H9 (cell line): ENCODE data around the gene AIFM3. TPM values are rescaled to one million over a fixed set of nuclear protein-coding genes. Genes with fewer than 3 reads are reported as not detected.

ENCODE experiments used
- DNase-seq: peaks from one replicate; pipeline ENCODE4 v3.0.0-alpha.2; 2017
- H2AFZ ChIP-seq: one replicate; pipeline ENCODE4 v1.6.1; 2013; ENCODE audit warnings: mild to moderate bottlenecking, low read length, control low read depth, moderate library complexity
- H2AK5ac ChIP-seq: 2 replicates; pipeline ENCODE4 v1.6.1; 2013; ENCODE audit warnings: low read length, control low read depth, mixed read lengths; ENCODE audit not compliant: insufficient read length
- H2BK120ac ChIP-seq: one replicate; pipeline ENCODE4 v1.6.1; 2013; ENCODE audit warnings: low read depth, mild to moderate bottlenecking, low read length, control low read depth, inconsistent platforms; ENCODE audit not compliant: poor library complexity, severe bottlenecking
- H2BK12ac ChIP-seq: 2 replicates; pipeline ENCODE4 v1.6.1; 2013; ENCODE audit warnings: low read length, control low read depth, mixed read lengths, low read depth; ENCODE audit not compliant: insufficient read length
- H2BK15ac ChIP-seq: 2 replicates; pipeline ENCODE4 v1.6.1; 2013; ENCODE audit warnings: low read depth, low read length, control low read depth
- H2BK20ac ChIP-seq: one replicate; pipeline ENCODE4 v1.6.1; 2013; ENCODE audit warnings: low read depth, mild to moderate bottlenecking, low read length, control low read depth, inconsistent platforms; ENCODE audit not compliant: poor library complexity, severe bottlenecking
- H2BK5ac ChIP-seq: 2 replicates; pipeline ENCODE4 v1.6.1; 2013; ENCODE audit warnings: low read length, control low read depth, mixed read lengths; ENCODE audit not compliant: insufficient read length
- H3K14ac ChIP-seq: 2 replicates; pipeline ENCODE4 v1.6.1; 2013; ENCODE audit warnings: low read length, control low read depth; ENCODE audit not compliant: insufficient read depth
- H3K18ac ChIP-seq: 2 replicates; pipeline ENCODE4 v1.6.1; 2013; ENCODE audit warnings: low read depth, mild to moderate bottlenecking, mixed read lengths, low read length, control low read depth; ENCODE audit not compliant: insufficient read length
- H3K23ac ChIP-seq: 2 replicates; pipeline ENCODE4 v1.6.1; 2013; ENCODE audit warnings: low read length, control low read depth, mixed read lengths, low read depth; ENCODE audit not compliant: insufficient read length
- H3K23me2 ChIP-seq: 2 replicates; pipeline ENCODE4 v1.6.1; 2013; ENCODE audit warnings: low read depth, mild to moderate bottlenecking, mixed read lengths, low read length, control low read depth; ENCODE audit not compliant: insufficient read length, poor library complexity, severe bottlenecking
- H3K27ac ChIP-seq: 2 replicates; pipeline ENCODE4 v1.5.1; 2013; ENCODE audit warnings: low read length, control low read depth, mixed read lengths, low read depth; ENCODE audit not compliant: insufficient read length
- H3K27me3 ChIP-seq: 2 replicates; pipeline ENCODE4 v1.6.1; 2013; ENCODE audit warnings: low read length, control low read depth, inconsistent platforms; ENCODE audit not compliant: insufficient read depth
- H3K4ac ChIP-seq: 2 replicates; pipeline ENCODE4 v1.6.1; 2013; ENCODE audit warnings: low read depth, mild to moderate bottlenecking, control low read depth, inconsistent platforms, low read length, moderate library complexity
- H3K4me1 ChIP-seq: 2 replicates; pipeline ENCODE4 v1.6.1; 2013; ENCODE audit warnings: low read length, control low read depth, inconsistent platforms; ENCODE audit not compliant: insufficient read depth
- H3K4me2 ChIP-seq: 2 replicates; pipeline ENCODE4 v1.6.1; 2013; ENCODE audit warnings: low read length, control low read depth, mixed read lengths; ENCODE audit not compliant: insufficient read length, insufficient read depth
- H3K56ac ChIP-seq: 2 replicates; pipeline ENCODE4 v1.6.1; 2013; ENCODE audit warnings: low read depth, mild to moderate bottlenecking, mixed read lengths, low read length, control low read depth; ENCODE audit not compliant: insufficient read length
- H3K79me1 ChIP-seq: 2 replicates; pipeline ENCODE4 v1.6.1; 2013; ENCODE audit warnings: low read depth, mild to moderate bottlenecking, moderate library complexity, low read length, control low read depth, inconsistent platforms; ENCODE audit not compliant: insufficient read depth, poor library complexity, severe bottlenecking
- H3K79me2 ChIP-seq: 2 replicates; pipeline ENCODE4 v1.6.1; 2013; ENCODE audit warnings: low read length, control low read depth, inconsistent platforms; ENCODE audit not compliant: insufficient read depth
- H3K9ac ChIP-seq: 2 replicates; pipeline ENCODE4 v1.6.1; 2013; ENCODE audit warnings: low read length, control low read depth, mixed read lengths; ENCODE audit not compliant: insufficient read length; ENCODE audit errors: extremely low read depth
- H3K9me3 ChIP-seq: one replicate; pipeline ENCODE4 v1.6.1; 2013; ENCODE audit warnings: low read depth, low read length, inconsistent platforms; ENCODE audit not compliant: control insufficient read depth
- H3T11ph ChIP-seq: one replicate; pipeline ENCODE4 v1.6.1; 2013; ENCODE audit warnings: mild to moderate bottlenecking, low read length, control low read depth, inconsistent platforms
- H4K20me1 ChIP-seq: one replicate; pipeline ENCODE4 v1.6.1; 2013; ENCODE audit not compliant: control insufficient read depth, insufficient read length, insufficient read depth
- H4K5ac ChIP-seq: 2 replicates; pipeline ENCODE4 v1.6.1; 2013; ENCODE audit warnings: low read depth, mild to moderate bottlenecking, mixed read lengths, low read length, control low read depth; ENCODE audit not compliant: insufficient read length
- H4K8ac ChIP-seq: replicated peaks from 2 replicates; pipeline ENCODE4 v1.6.1; 2013; ENCODE audit warnings: low read length, control low read depth, mixed read lengths, low read depth; ENCODE audit not compliant: insufficient read length
- H4K91ac ChIP-seq: 2 replicates; pipeline ENCODE4 v1.6.1; 2013; ENCODE audit warnings: low read depth, mild to moderate bottlenecking, moderate library complexity, mixed read lengths, low read length, control low read depth; ENCODE audit not compliant: insufficient read length
- H3K27ac Mint-ChIP-seq, 3 experiments: 2 replicates in 2 of 3; 3 replicates in 1 of 3; pipeline ENCODE4 v1.8.0; 2020 to 2021; ENCODE audit warnings: mixed read lengths in 3 of 3, mild to moderate bottlenecking in 1 of 3, moderate library complexity in 1 of 3
- H3K27me3 Mint-ChIP-seq: 2 replicates; pipeline ENCODE4 v1.8.0; 2021; ENCODE audit warnings: low read depth, mild to moderate bottlenecking, moderate library complexity, mixed read lengths
- H3K36me3 Mint-ChIP-seq, 3 experiments: 2 replicates in 2 of 3; 3 replicates in 1 of 3; pipeline ENCODE4 v1.8.0; 2020 to 2021; ENCODE audit warnings: low read depth in 3 of 3, mixed read lengths in 3 of 3; ENCODE audit not compliant: insufficient read depth in 1 of 3
- H3K4me1 Mint-ChIP-seq, 2 experiments: 2 replicates each; pipeline ENCODE4 v1.8.0; 2020; ENCODE audit warnings: mixed read lengths in 2 of 2
- H3K4me3 Mint-ChIP-seq, 2 experiments: 2 replicates in 1 of 2; 3 replicates in 1 of 2; pipeline ENCODE4 v1.8.0; 2020 to 2021; ENCODE audit warnings: mild to moderate bottlenecking in 2 of 2, mixed read lengths in 2 of 2, moderate library complexity in 1 of 2
- H3K9me3 Mint-ChIP-seq, 2 experiments: 2 replicates in 1 of 2; 3 replicates in 1 of 2; pipeline ENCODE4 v1.8.0; 2020; ENCODE audit warnings: mild to moderate bottlenecking in 2 of 2, mixed read lengths in 2 of 2, moderate library complexity in 1 of 2
- WGBS: extraction: QIAGEN DNeasy Blood & Tissue Kit; methylation state at CpG from one replicate; pipeline ENCODE4 v1.1.7; 2013; ENCODE audit warnings: missing lambda C conversion rate, low lambda C conversion rate, mixed read lengths; ENCODE audit not compliant: insufficient read length; ENCODE audit errors: extremely low coverage; 5-methylcytosine and 5-hydroxymethylcytosine counted together
- total RNA-seq: library from RNA; stranded (reverse); gene quantifications from 2 replicates; pipeline ENCODE4 v1.2.1, GENCODE V29; 2021
- TF ChIP-seq, protein P1 (sequence below): fragments of 200-600 bp; sonication (generic); conservative IDR thresholded peaks from 3 replicates; pipeline ENCODE4 v1.8.0; 2021; ENCODE audit warnings: antibody characterized with exemption, mild to moderate bottlenecking

Gene AIFM3
- total RNA-seq, 1 experiment from 2014 or later: 1.9 TPM

DNA sequence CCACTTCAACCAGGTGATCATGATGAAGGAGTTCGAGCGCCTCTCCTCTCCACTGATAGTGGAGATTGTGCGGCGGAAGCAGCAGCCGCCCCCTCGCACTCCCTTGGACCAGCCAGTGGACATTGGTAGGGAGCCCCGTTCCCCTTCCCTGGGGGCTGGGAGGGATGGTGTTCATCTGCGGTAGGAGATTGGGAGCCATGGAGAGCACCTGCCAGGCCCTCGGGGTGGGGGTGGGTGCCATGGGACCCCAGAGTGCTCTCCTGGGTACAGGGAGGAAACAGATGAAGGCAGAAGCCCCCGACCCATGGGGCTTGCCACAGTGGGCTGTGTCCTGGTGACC is 27.8 kb downstream of the AIFM3 start:
- H3K27me3 Mint-ChIP-seq: no peaks in the 10 kb centered on the region
- Histone ChIP-seq H3K14ac (no peak overlapping the region), H2BK12ac (no peak overlapping the region), H2BK5ac (no peak overlapping the region), H2BK20ac (no peak overlapping the region), H2AFZ (no peak overlapping the region), H4K91ac (no peak overlapping the region), H3K79me2 (no peaks in the 10 kb centered on the region), H3K4me2 (no peak overlapping the region), H3K9me3 (no peaks in the 10 kb centered on the region), H3K56ac (no peak overlapping the region), H3K23ac (no peak overlapping the region), H2BK120ac (no peak overlapping the region), H2AK5ac (no peak overlapping the region), H3K79me1 (no peaks in the 10 kb centered on the region), H2BK15ac (no peak overlapping the region), H3T11ph (no peak overlapping the region), H3K27me3 (no peaks in the 10 kb centered on the region), H3K23me2 (no peaks in the 10 kb centered on the region), H3K4ac (no peak overlapping the region), H3K27ac (no peak overlapping the region), H4K5ac (no peak overlapping the region), H3K18ac (no peak overlapping the region), H4K8ac (no peak overlapping the region), H4K20me1 (no peaks in the 10 kb centered on the region), H3K9ac (no peak overlapping the region), H3K4me1 (no peaks in the 10 kb centered on the region)
- no peaks in the 10 kb centered on the region for H3K9me3 Mint-ChIP-seq
- 0 out of 4 replicates have a peak, but pooled peaks cover 0 to 2% of the 10 kb centered on the region in 2 experiments for H3K4me1 Mint-ChIP-seq
- DNase-seq: no peak
- WGBS: no CpG with 5 or more reads among the region's 10 CpGs
- TF ChIP-seq, protein P1, sequence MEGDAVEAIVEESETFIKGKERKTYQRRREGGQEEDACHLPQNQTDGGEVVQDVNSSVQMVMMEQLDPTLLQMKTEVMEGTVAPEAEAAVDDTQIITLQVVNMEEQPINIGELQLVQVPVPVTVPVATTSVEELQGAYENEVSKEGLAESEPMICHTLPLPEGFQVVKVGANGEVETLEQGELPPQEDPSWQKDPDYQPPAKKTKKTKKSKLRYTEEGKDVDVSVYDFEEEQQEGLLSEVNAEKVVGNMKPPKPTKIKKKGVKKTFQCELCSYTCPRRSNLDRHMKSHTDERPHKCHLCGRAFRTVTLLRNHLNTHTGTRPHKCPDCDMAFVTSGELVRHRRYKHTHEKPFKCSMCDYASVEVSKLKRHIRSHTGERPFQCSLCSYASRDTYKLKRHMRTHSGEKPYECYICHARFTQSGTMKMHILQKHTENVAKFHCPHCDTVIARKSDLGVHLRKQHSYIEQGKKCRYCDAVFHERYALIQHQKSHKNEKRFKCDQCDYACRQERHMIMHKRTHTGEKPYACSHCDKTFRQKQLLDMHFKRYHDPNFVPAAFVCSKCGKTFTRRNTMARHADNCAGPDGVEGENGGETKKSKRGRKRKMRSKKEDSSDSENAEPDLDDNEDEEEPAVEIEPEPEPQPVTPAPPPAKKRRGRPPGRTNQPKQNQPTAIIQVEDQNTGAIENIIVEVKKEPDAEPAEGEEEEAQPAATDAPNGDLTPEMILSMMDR: no peak
- no peak overlapping the region for H3K4me3 Mint-ChIP-seq
- H3K36me3 Mint-ChIP-seq: peaks cover 2 to 26% (median 8%) of the 10 kb centered on the region in 3 experiments; a peak in 6 of 7 replicates
- H3K27ac Mint-ChIP-seq: no peak overlapping the region
